ENCODE results near the gene USP5. TPM values are rescaled to one million over a fixed set of nuclear protein-coding genes. Genes with fewer than 3 reads are reported as not detected.
"Not testable (repeated sequence)": the region's sequence is repeated elsewhere in the genome, so short reads cannot be mapped to it uniquely, and the experiment has no call there.

USP5 gene
- total and polyA plus RNA-seq, 2 experiments from 2014 or later: 73.2 to 96.2 TPM

- peaks cover 4% of the 10 kb centered on the region; the same call in 1 of the 2 replicates for H3F3A ChIP-seq (ENCODE audit: insufficient read depth)
- WGBS, 2 experiments (ENCODE audit: low coverage in 1 of 2, low lambda C conversion rate in 2 of 2, missing lambda C conversion rate in 2 of 2): 96 to 99% methylated on average over 9 of the region's 9 CpGs
- H3K36me3 ChIP-seq (ENCODE audit: low read depth): peaks cover 47% of the 10 kb centered on the region
- H3K9me2 ChIP-seq (ENCODE audit: insufficient read depth): no peaks in the 10 kb centered on the region
- no peak for TF ChIP-seq EZH2 (IDR thresholded peaks at IDR 0.05; ENCODE audit: insufficient read depth, poor library complexity, severe bottlenecking)
- no peak for TF ChIP-seq EZH2phosphoT487 (IDR thresholded peaks at IDR 0.05; ENCODE audit: insufficient read depth, low read depth)
- H3K27me3 ChIP-seq (replicated peaks; ENCODE audit: insufficient read depth): no peaks in the 10 kb centered on the region
- H3K9ac ChIP-seq: no peak overlapping the region
- no peak overlapping the region for H2AFZ ChIP-seq
- no peaks in the 10 kb centered on the region for H3K4me1 ChIP-seq (ENCODE audit: insufficient read depth)
- in situ Hi-C loops (cut with MboI): no loop called here
- DNase-seq: no peak
- H3K9me3 ChIP-seq (ENCODE audit: low read depth): no peaks in the 10 kb centered on the region
- peaks cover 19% of the 10 kb centered on the region for H3K79me2 ChIP-seq (ENCODE audit: insufficient read depth)
- no peak overlapping the region for H3K4me3 ChIP-seq
- H3K4me2 ChIP-seq (ENCODE audit: unreplicated experiment): no peak overlapping the region
- no peaks in the 10 kb centered on the region for H4K20me1 ChIP-seq (ENCODE audit: insufficient read depth)
- H3K27ac ChIP-seq: no peak overlapping the region
These were observed 9.4 kb downstream of the USP5 start for GRCh38 chr12:6861391-6861790.

DNA sequence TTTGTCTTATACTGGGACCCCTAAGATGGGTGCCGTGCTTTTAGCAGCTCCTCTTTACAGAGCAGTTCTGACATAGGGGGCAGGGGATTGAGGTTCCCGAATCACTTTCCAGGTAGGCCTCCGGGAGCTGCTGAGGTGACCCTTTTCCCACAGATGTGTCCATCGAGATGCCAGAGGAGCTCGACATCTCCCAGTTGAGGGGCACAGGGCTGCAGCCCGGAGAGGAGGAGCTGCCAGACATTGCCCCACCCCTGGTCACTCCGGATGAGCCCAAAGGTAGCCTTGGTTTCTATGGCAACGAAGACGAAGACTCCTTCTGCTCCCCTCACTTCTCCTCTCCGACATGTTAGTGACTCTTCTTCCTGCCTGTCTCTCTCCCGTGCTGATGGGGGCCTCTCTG, 11.1 kb downstream of the USP5 start:
- in situ Hi-C loops (cut with MboI): no loop called here
- H3K36me3 ChIP-seq (ENCODE audit: low read depth): peaks cover 33% of the 10 kb centered on the region

DNA sequence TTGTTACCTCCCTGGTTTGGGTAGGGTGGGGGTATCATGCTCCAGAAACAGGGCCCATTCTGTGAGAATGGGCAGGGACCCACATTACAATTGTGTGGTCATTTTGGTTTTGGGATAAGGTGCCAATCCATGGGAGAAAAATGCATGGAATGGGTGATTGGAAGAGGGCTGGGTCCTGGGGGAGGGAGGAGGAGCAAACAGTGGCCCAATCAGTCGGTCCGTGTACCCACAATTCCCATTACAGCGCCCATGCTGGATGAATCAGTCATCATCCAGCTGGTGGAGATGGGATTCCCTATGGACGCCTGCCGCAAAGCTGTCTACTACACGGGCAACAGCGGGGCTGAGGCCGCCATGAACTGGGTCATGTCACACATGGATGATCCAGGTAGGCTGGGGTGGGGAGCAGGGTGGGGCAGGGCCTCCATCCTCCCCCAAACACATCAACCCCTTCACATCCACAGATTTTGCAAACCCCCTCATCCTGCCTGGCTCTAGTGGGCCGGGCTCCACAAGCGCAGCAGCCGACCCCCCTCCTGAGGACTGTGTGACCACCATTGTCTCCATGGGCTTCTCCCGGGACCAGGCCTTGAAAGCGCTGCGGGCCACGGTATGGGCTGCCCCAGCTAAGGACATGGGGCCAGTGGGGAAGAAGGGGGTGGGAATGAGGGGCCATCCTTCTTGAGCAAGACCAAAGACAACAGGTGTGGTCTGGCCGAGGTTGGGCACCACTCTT, 11.8 kb downstream of the USP5 start:
- no peak overlapping the region for H3K9ac ChIP-seq
- no peaks in the 10 kb centered on the region for H3K27me3 ChIP-seq (replicated peaks; ENCODE audit: insufficient read depth)
- H4K20me1 ChIP-seq (ENCODE audit: insufficient read depth): no peaks in the 10 kb centered on the region
- peaks cover 12% of the 10 kb centered on the region for H3F3A ChIP-seq (ENCODE audit: insufficient read depth)
- no peak overlapping the region for H2AFZ ChIP-seq
- peaks cover 8% of the 10 kb centered on the region; the same call in 1 of the 2 replicates for H3K4me1 ChIP-seq (ENCODE audit: insufficient read depth)
- H3K9me2 ChIP-seq (ENCODE audit: insufficient read depth): no peaks in the 10 kb centered on the region
- 96 to 99% methylated on average over 16 of the region's 16 CpGs for WGBS, 2 experiments (ENCODE audit: low coverage in 1 of 2, low lambda C conversion rate in 2 of 2, missing lambda C conversion rate in 2 of 2)
- no peak overlapping the region for H3K27ac ChIP-seq
- in situ Hi-C loops (cut with MboI): no loop called here
- DNase-seq: no peak
- peaks cover 14% of the 10 kb centered on the region for H3K79me2 ChIP-seq (ENCODE audit: insufficient read depth)
- H3K9me3 ChIP-seq (ENCODE audit: low read depth): no peaks in the 10 kb centered on the region
- no peak overlapping the region for H3K4me3 ChIP-seq
- no peak for TF ChIP-seq EZH2phosphoT487 (IDR thresholded peaks at IDR 0.05; ENCODE audit: insufficient read depth, low read depth)
- no peak for TF ChIP-seq EZH2 (IDR thresholded peaks at IDR 0.05; ENCODE audit: insufficient read depth, poor library complexity, severe bottlenecking)
- peaks cover 25% of the 10 kb centered on the region for H3K36me3 ChIP-seq (ENCODE audit: low read depth)
- no peak overlapping the region for H3K4me2 ChIP-seq (ENCODE audit: unreplicated experiment)

More for the DNA sequence above, 11.1 kb downstream of the USP5 start:
- 85 to 87% methylated on average over 11 of the region's 11 CpGs for WGBS, 2 experiments (ENCODE audit: low coverage in 1 of 2, low lambda C conversion rate in 2 of 2, missing lambda C conversion rate in 2 of 2)
- Histone ChIP-seq H3K4me3 (no peak overlapping the region), H3K27ac (no peak overlapping the region), H3K9me3 (ENCODE audit: low read depth) (no peaks in the 10 kb centered on the region), H3K79me2 (ENCODE audit: insufficient read depth) (peaks cover 12% of the 10 kb centered on the region), H3K4me2 (ENCODE audit: unreplicated experiment) (no peak overlapping the region), H3F3A (ENCODE audit: insufficient read depth) (peaks cover 4% of the 10 kb centered on the region), H3K27me3 (replicated peaks; ENCODE audit: insufficient read depth) (no peaks in the 10 kb centered on the region), H2AFZ (no peak overlapping the region), H3K9ac (no peak overlapping the region), H3K9me2 (ENCODE audit: insufficient read depth) (no peaks in the 10 kb centered on the region), H4K20me1 (ENCODE audit: insufficient read depth) (no peaks in the 10 kb centered on the region), H3K4me1 (ENCODE audit: insufficient read depth) (0 out of 2 replicates have a peak, but pooled peaks cover 6% of the 10 kb centered on the region)
- no peak for DNase-seq
- no peak for TF ChIP-seq EZH2phosphoT487 (IDR thresholded peaks at IDR 0.05; ENCODE audit: insufficient read depth, low read depth)
- TF ChIP-seq EZH2 (IDR thresholded peaks at IDR 0.05; ENCODE audit: insufficient read depth, poor library complexity, severe bottlenecking): no peak

DNA sequence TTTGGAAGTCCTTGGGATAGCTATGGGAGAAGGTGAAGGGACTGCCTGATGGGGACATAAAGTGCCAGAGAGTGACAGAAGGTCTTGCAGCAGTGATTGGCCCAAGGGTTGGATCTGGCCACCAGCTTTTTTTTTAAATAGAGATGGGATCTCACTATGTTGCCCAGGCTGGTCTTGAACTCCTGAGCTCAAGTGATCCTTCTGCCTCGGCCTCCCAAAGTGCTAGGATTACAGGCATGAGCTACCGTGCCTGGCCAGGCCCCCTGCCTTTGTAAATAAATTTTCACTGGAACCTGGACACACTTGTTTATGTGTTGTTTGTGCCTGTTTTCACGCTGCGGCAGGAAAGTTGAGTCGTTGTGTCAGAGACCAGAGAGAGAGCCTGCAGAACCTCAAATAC, 13.4 kb downstream of the USP5 start:
- H3K9me3 ChIP-seq (ENCODE audit: low read depth); DNase-seq; H3K9ac ChIP-seq; H4K20me1 ChIP-seq (ENCODE audit: insufficient read depth); H3K4me3 ChIP-seq; H3K9me2 ChIP-seq (ENCODE audit: insufficient read depth); H2AFZ ChIP-seq; H3K27ac ChIP-seq; in situ Hi-C loops (cut with MboI); H3K4me2 ChIP-seq (ENCODE audit: unreplicated experiment); H3K27me3 ChIP-seq (replicated peaks; ENCODE audit: insufficient read depth): not testable (repeated sequence)
- Histone ChIP-seq H3K36me3 (ENCODE audit: low read depth) (peaks cover 25% of the 10 kb centered on the region), H3K4me1 (ENCODE audit: insufficient read depth) (peaks cover 21% of the 10 kb centered on the region), H3K79me2 (ENCODE audit: insufficient read depth) (peaks cover 29% of the 10 kb centered on the region), H3F3A (ENCODE audit: insufficient read depth) (peaks cover 25% of the 10 kb centered on the region)
- WGBS, 2 experiments (ENCODE audit: low coverage in 1 of 2, low lambda C conversion rate in 2 of 2, missing lambda C conversion rate in 2 of 2): 81 to 82% methylated on average over 5 of the region's 5 CpGs

Data from GM23248 (cell line).